SH-SY5Y (cell line): ENCODE results near the gene SLX1A.
"Not testable (repeated sequence)": the region's sequence is repeated elsewhere in the genome, so short reads cannot be mapped to it uniquely, and the experiment has no call there.

Experiments used
- GATA2 ChIP-seq: IDR thresholded peaks from 2 replicates; pipeline ENCODE4 v1.6.1; 2011; ENCODE audit warnings: mild to moderate bottlenecking, low read depth, low read length
- GATA3 ChIP-seq: IDR thresholded peaks from 2 replicates; pipeline ENCODE4 v1.6.1; 2011; ENCODE audit warnings: low read depth, mild to moderate bottlenecking, low read length, moderate library complexity

Gene SLX1A

GRCh38 chr16:30180741-30181140 is 12.9 kb upstream of the SLX1A start:
- TF ChIP-seq GATA2 (no peak), GATA3 (no peak)

DNA sequence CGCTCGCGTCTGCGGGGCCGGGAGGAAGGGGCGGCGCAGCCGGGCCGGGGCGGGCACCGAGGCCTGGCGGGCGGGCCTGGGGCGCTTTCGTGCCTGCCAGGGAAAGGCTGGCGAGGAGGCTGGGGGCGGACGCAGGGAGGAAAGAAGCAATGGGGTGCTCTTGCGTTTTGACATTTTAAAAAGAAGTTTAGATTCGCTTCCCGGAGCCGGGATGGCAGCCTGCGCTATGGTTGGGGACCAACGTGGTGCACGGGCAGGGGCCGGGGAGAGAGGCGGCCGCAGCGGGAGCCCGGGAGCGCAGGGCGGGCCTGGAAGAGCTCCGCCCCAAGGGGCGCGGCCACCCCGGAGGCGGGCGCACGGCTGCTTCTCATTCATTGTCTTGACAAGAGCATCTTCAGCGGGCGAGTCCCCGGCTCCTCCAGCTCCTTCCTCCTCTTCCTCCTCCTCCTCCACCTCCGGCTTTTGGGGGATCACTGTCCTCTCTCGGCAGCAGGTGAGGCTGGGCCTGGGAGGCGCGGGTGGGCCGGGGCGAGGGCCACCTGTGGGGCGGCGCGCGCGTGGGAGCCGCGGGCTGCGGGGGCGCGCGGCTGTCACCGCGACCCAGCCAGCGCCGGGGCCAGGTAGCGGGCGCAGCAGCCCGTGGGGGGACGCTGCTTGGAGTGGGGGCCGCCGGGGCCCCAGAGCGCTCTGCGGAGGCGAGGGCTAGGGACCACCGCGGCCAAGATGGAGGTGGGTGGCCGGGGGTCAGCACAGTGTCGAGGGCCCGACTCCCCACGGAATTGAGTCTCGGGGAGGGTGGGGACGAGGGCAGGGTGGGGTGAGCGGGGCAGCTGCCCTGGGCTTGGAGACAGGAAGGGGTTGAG is 10.2 kb upstream of the SLX1A start, which contains the start of gene CORO1A:
Gene CORO1A, plus strand, starts transcription at position 370 of the 863 bp plus-strand sequence. CDS start 1,608 bp downstream, outside the sequence.
- TF ChIP-seq GATA2 (no peak), GATA3 (no peak)

DNA sequence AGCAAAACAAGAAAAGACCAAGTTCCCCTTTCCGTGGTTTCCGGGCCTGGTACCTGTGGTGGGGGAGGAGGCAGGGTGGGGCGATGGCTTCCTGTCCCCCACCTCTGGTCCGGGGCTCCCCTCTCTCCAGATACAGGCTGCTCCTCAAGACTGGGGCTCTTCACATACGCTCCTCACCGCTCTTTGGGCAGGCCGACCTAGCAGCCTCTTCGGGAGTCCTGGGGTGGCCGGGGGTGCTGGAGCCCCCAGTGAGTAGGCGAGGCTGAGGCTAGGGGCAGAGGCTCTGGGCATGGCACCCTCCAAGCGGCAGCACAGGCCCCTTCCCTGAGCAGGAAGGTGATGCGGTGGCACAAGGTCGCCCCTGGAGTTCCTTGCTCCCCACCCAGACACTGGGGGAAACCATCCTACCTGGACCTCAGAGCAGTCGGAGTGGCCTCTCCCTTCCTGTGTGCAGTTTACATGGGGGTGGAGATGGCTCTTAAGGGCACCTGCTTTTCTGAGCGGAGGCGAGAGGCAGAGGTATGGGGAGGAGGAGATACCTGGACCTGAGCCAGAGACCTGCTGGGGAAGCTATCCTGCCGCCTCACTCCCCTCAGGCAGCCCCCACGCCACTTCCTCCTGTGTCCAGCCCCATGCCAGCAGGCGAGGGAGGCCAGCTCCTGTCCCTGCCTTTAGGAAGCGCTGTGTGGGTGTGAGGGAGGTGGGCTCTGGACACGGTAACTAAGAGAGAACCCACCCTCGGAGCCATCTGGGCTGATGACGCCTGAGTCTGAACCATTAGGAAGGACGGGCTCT is 9.4 kb upstream of the SLX1A start:
- TF ChIP-seq GATA2 (no peak), GATA3 (no peak)

DNA sequence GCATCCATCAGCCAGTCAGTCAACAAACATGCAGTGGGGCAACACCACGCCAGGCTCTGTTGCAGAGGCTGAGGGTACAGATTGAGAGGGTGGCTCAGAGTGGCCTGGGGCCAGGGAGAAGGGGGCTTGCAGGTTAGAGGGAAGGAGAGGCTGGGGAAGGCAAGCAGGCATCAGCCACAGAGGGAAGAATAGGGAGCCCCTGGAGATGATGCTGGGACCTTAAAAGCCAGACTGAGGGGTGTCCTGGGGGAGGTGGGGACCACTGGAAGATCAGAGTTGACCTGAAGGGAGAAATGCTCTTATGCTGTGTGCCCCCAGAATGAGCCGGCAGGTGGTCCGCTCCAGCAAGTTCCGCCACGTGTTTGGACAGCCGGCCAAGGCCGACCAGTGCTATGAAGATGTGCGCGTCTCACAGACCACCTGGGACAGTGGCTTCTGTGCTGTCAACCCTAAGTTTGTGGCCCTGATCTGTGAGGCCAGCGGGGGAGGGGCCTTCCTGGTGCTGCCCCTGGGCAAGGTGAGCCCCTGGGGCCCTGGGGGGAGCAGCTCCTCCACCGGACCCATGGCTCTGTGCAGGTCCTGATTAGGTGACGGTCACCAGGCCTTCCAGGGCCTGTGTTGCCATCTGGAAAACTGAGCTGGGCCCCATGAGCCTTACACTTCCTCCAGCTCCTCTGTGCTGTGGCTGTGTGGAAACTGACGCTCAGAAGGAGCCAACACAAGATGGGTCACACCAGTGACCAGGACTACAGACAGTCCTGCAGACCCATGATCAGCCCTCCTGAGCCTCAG is 8.6 kb upstream of the SLX1A start:
- TF ChIP-seq GATA2 (no peak), GATA3 (no peak)

- TF ChIP-seq GATA3, result no peak
- TF ChIP-seq GATA2, result no peak
Measured at GRCh38 chr16:30185683-30186421, 7.8 kb upstream of the SLX1A start.

GRCh38 chr16:30186444-30186781 is 7.3 kb upstream of the SLX1A start:
- no peak for TF ChIP-seq GATA2
- no peak for TF ChIP-seq GATA3

- TF ChIP-seq GATA3, result no peak
- no peak for TF ChIP-seq GATA2
Measured at GRCh38 chr16:30186782-30187555, 6.7 kb upstream of the SLX1A start.

GRCh38 chr16:30187556-30187865 is 6.2 kb upstream of the SLX1A start:
- no peak for TF ChIP-seq GATA3
- no peak for TF ChIP-seq GATA2

DNA sequence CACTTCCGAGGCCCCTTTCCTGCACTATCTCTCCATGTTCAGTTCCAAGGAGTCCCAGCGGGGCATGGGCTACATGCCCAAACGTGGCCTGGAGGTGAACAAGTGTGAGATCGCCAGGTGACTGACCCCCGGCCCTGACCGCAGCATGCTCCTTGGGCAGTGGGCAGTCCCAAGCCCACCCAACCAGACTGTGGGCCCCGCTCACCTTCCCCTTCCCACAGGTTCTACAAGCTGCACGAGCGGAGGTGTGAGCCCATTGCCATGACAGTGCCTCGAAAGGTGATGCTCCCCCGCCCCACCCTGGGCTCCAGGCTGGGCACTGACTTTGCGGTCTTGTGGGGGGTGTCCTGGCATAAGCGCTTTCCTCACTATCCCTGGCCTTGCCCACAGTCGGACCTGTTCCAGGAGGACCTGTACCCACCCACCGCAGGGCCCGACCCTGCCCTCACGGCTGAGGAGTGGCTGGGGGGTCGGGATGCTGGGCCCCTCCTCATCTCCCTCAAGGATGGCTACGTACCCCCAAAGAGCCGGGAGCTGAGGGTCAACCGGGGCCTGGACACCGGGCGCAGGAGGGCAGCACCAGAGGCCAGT is 5.6 kb upstream of the SLX1A start:
- no peak for TF ChIP-seq GATA3
- TF ChIP-seq GATA2, result no peak

GRCh38 chr16:30199049-30199448 is 5.4 kb downstream of the SLX1A start, which contains the start of gene SULT1A3:
Gene SULT1A3, plus strand, starts transcription at chr16:30199255. Its CDS starts 1,474 bp downstream, at chr16:30200729.
- TF ChIP-seq GATA2, GATA3: not testable (repeated sequence)
